ENCODE data around the gene MRO.
"Not testable (repeated sequence)": the region's sequence is repeated elsewhere in the genome, so short reads cannot be mapped to it uniquely, and the experiment has no call there.

The MRO gene

GRCh38 chr18:50836521-50836957, 16.7 kb upstream of the MRO start:
- in situ Hi-C loops (cut with MboI; ENCODE audit: low sequenced_read_pairs) = no loop called here

GRCh38 chr18:50833496-50833895, 13.7 kb upstream of the MRO start:
- in situ Hi-C loops (cut with MboI; ENCODE audit: low sequenced_read_pairs) = not testable (repeated sequence)

- in situ Hi-C loops (cut with MboI; ENCODE audit: low sequenced_read_pairs) = no loop called here
Observed at GRCh38 chr18:50832754-50833153, 12.9 kb upstream of the MRO start.

GRCh38 chr18:50830544-50830943, 10.7 kb upstream of the MRO start:
- in situ Hi-C loops (cut with MboI; ENCODE audit: low sequenced_read_pairs) = no loop called here

- in situ Hi-C loops (cut with MboI; ENCODE audit: low sequenced_read_pairs) = no loop called here
Observed at GRCh38 chr18:50829644-50830043, 9.8 kb upstream of the MRO start.

GRCh38 chr18:50826027-50826426, 6.2 kb upstream of the MRO start:
- in situ Hi-C loops (cut with MboI; ENCODE audit: low sequenced_read_pairs) = no loop called here

GRCh38 chr18:50825621-50826020, 5.8 kb upstream of the MRO start:
- in situ Hi-C loops (cut with MboI; ENCODE audit: low sequenced_read_pairs) = no loop called here

GRCh38 chr18:50822756-50823155, 2.9 kb upstream of the MRO start:
- in situ Hi-C loops (cut with MboI; ENCODE audit: low sequenced_read_pairs) = no loop called here

- in situ Hi-C loops (cut with MboI; ENCODE audit: low sequenced_read_pairs) = no loop called here
Observed at GRCh38 chr18:50820901-50821520, 1.2 kb upstream of the MRO start.

- in situ Hi-C loops (cut with MboI; ENCODE audit: low sequenced_read_pairs) = no loop called here
Observed at GRCh38 chr18:50819027-50819727, 639 bp downstream of the MRO start.

- in situ Hi-C loops (cut with MboI; ENCODE audit: low sequenced_read_pairs) = no loop called here
Observed at GRCh38 chr18:50816419-50817166, 3.2 kb downstream of the MRO start.

GRCh38 chr18:50814395-50814794, 5.4 kb downstream of the MRO start:
- in situ Hi-C loops (cut with MboI; ENCODE audit: low sequenced_read_pairs) = no loop called here

- in situ Hi-C loops (cut with MboI; ENCODE audit: low sequenced_read_pairs) = no loop called here
Observed at GRCh38 chr18:50813353-50813752, 6.5 kb downstream of the MRO start.

- in situ Hi-C loops (cut with MboI; ENCODE audit: low sequenced_read_pairs) = no loop called here
Observed at GRCh38 chr18:50812834-50813233, 7.0 kb downstream of the MRO start.

- in situ Hi-C loops (cut with MboI; ENCODE audit: low sequenced_read_pairs) = no loop called here
Observed at GRCh38 chr18:50807176-50807575, 12.6 kb downstream of the MRO start.

- in situ Hi-C loops (cut with MboI; ENCODE audit: low sequenced_read_pairs) = no loop called here
Observed at GRCh38 chr18:50806208-50806616, 13.6 kb downstream of the MRO start.

- in situ Hi-C loops (cut with MboI; ENCODE audit: low sequenced_read_pairs) = no loop called here
Observed at GRCh38 chr18:50805732-50806131, 14.1 kb downstream of the MRO start.

GRCh38 chr18:50803592-50803991, 16.2 kb downstream of the MRO start:
- in situ Hi-C loops (cut with MboI; ENCODE audit: low sequenced_read_pairs) = no loop called here

- in situ Hi-C loops (cut with MboI; ENCODE audit: low sequenced_read_pairs) = no loop called here
Observed at GRCh38 chr18:50802141-50802540, 17.7 kb downstream of the MRO start.

- in situ Hi-C loops (cut with MboI; ENCODE audit: low sequenced_read_pairs) = no loop called here
Observed at GRCh38 chr18:50797142-50797541, 22.7 kb downstream of the MRO start.

GRCh38 chr18:50796495-50796894, 23.3 kb downstream of the MRO start:
- in situ Hi-C loops (cut with MboI; ENCODE audit: low sequenced_read_pairs) = no loop called here

Measured in hTERT RPE-1 (cell line).